GM21717 (cell line): ENCODE measurements around the gene IST1.

Experiments
- ATAC-seq: cut with Tn5 transposase; IDR thresholded peaks from one replicate; pipeline ENCODE4 v1.9.1; 2021; ENCODE audit warnings: mild to moderate bottlenecking, moderate library complexity; ENCODE audit not compliant: unreplicated experiment

IST1 gene

DNA sequence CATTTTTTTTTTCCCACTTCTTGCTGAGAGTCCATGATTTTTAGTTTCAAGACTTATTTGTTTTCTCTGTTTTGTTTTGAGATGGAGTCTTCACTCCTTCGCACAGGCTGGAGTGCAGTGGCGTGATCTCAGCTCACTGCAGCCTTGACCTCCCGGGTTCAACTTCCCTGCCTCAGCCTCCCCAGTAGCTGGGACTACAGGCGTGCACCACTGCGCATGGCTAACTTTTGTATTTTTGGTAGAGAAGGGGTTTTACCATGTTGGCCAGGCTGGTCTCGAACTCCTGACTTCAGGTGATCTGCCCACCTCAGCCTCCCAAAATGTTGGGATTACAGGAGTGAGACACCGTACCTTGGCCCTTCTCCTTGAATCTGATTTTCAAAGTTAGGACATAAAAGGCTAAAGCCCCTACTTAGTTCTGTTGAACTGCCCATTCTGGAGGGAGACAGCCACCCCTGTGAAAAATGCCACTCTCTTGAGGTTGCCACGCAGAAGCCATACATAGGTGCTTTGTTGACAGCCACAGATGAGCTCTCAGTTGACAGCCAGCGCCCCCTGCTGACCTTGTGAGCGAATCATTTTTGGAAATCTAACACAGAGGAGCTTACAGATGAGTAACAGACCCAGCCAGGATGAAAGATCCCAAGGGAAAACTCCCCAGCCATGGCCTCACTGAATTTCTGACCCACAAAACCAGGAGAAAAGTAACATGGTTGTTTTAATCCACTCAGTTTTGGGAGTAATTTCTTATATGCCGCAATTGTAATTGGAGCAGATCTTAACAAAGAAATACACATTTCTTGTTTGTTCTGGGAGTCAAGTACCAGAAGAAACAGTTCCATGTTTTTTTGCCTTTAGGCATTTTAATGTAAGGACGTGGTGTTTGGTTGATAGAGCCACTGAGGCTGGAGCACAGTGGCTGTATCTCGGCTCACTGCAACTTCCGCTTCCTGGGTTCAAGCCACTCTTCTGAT lies 66.0 kb downstream of the IST1 start:
- ATAC-seq: peak; percentile 83

DNA sequence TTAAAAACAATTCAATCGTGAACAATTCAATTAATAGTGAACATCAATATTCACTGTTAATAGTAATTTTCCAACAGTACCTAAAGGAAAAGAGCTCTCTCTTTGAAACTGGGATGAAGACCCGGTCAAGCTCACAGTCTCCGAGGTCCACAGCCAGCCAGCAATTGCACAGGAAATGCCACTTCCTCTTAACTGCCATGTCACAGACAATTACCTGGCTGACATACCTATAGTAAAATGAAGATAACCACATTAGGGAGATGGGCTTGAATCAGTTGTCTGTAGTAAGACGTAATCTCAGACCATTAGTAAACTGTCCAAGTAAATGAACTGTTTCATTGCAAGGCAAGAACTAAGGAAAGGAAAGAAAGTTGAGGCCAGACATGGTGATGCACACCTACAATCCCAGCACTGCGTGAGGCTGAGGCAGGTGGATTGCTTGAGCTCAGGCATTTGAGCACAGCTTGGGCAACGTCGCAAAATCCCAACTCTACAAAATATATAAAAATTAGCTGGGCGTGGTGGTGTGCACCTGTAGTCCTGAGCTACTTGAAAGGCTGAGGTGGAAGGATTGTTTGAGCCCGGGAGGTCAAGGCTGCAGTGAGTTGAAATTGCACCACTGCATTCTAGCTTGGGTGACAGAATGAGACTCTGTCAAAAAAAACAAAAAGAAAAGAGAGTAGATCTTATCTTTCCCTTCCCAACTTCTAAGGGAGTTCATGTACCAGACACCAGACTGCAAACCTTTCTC lies 68.0 kb downstream of the IST1 start:
- ATAC-seq: no peak

DNA sequence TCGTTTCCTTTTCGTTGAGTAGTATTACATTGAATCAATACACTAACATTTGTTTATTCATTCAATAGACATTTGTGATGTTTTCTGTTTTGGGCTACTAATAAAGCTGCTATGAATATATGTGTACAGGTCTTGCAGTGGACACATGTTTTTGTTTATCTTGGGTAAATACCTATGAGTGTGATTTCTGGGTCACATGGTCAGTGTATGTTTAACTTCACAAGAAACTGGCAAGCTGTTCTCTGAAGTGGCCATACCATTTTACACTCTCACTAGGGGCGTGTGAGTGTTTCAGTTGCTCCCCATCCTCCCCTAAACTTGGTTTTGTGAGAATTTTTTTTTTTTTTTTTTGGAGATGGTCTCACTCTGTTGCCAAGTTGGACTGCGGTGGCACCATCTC lies 69.9 kb downstream of the IST1 start:
- ATAC-seq: no peak

DNA sequence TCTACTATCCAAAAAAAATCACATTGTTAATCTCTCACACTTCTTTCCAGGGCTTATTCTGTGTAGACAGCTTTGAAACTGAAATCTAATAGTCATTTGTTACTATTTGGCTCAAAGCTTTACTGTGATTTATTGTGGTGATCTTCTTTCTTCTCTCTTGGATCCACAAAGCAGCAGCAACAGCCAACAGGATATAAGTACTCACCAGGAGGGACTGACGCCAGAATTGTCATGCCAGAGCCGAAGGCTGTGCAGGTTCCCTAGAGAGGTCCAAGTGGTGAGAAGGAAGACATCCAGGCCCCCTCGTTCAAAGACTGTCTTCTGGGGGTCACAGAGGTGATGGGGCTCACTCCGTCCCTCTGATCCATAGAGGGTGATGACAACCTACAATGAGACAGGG lies 71.6 kb downstream of the IST1 start:
- ATAC-seq: no peak

DNA sequence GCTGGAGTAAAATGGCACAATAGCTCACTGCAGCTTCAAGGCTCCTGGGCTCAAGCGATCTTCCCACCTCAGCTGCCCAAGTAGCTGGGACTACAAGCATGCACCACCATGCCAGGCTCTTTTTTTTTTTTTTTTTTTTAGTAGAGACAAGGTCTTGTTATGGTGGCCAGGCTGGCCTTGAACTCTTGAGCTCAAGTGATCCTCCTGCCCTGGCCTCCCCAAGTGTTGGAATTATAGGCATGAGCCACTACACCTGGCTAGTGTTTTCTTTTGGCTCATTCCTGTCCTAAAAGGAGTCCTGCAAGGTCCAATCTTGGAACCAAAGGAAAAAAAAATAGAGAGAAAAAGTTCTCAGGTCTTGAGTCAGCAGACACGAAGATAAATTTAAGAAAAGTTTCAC lies 74.0 kb downstream of the IST1 start:
- no peak for ATAC-seq

DNA sequence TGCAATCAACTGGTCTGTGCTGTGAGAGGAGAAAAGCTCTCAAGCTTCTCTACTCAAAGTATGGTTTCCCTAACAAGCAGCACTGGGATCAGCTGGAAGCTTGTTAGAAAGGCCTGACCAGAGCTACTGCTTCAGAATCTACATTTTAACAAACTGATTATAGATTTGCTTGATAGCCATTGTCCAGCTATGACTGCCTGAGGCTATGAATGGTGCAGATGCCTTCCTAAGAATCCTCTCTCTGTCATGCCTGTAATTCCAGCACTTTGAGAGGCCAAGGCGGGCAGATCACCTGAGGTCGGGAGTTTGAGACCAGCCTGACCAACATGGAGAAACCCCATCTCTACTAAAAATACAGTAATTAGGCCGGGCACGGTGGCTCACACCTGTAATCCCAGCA lies 76.2 kb downstream of the IST1 start:
- ATAC-seq: no peak

DNA sequence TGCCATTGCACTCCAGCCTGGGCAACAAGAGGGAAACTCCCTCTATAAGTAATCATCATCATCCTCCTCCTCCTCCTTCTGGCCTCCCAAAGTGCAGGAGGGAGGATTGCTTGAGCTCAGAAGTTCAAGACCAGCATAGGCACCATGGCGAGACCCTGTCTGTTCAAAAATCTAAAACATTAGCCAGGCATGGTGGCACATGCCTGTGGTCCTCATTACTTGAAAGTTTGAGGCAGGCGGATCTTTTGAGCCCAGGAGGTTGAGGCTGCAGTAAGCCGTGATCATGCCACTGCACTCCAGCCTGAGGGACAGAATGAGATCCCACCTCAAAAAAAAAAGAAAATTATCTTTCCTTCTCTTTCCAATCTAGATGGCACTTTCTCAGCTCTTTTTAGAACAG lies 77.0 kb downstream of the IST1 start:
- ATAC-seq: no peak

DNA sequence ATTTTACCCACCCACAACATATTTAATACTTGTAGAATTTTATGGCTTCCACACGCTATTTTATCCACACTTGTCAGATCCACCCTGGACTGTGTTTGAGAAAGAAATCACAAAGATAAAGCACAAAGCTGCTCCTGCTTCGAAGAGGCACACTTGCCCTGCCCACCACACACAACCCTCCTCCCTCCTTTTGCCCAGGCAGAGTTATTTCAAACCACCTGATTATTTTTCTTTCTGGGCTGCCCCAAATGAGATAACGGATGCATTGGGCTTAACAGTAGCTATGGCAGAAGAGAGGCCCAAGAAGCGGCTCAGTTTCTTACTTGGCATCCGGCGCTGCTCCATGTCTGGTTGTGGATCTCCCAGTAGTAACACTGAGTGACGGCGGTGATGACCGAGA lies 77.7 kb downstream of the IST1 start:
- ATAC-seq: no peak

DNA sequence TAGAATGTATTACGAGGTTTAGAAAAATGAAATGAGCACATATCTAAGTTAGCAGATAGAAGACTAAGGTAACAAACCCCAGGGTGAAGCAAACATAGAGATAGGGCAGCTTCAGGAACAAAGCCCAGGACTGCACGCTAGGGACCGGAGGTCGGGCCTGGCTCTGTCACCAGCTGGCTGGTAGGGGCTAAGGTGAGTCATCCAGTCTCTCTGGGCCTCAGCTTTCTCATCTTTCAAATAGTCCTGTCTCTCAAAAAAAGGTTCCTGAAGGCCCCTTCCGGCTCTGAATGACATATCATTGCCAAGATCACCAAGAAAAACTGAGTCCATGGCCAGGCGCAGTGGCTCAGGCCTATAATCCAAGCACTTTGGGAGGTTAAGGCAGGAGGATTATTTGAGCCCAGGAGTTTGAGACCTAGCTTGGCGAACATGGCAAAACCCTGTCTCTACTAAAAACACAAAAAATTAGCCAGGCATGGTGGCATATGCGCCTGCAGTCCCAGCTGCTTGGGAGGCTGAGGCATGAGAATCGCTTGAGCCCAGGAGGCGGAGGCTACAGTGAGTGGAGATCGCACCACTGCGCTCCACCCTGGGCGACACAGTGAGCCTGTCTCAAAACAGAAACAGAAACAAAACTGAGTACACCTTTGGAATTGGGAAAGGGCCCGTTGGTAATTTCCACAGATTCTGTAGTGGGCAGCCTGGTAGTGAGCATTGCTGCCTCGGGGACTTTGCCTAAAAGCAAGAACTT lies 78.9 kb downstream of the IST1 start:
- ATAC-seq: no peak
